CD4-positive, alpha-beta memory T cell (primary cell): ENCODE results near the gene CPEB4. TPM values are rescaled to one million over a fixed set of nuclear protein-coding genes. Genes with fewer than 3 reads are reported as not detected.

Experiments
- CTCF ChIA-PET: fragments of 350-600 bp; sonication (Branson Sonifier 250); formaldehyde crosslinking; loops from one replicate; lab custom pipeline; 2021; ENCODE audit warnings: inconsistent platforms; ENCODE audit not compliant: partially characterized antibody; lab: Charles Lee
- POLR2A ChIA-PET: fragments of 350-600 bp; sonication (Branson Sonifier 250); formaldehyde crosslinking; loops from one replicate; lab custom pipeline; 2021; ENCODE audit not compliant: partially characterized antibody; lab: Charles Lee
- DNase-seq, 5 donors: peaks; one replicate each; pipeline versions ENCODE4 v3.0.0 to v3.0.0-alpha.2; 2020 to 2022; ENCODE audit warnings: mixed read lengths in 1 of 5
- H3K27ac ChIP-seq: one replicate; pipeline ENCODE4 v1.7.0; 2013; ENCODE audit warnings: low read depth, low read length
- H3K27me3 ChIP-seq: 2 replicates; pipeline ENCODE4 v1.7.0; 2013; ENCODE audit warnings: mild to moderate bottlenecking, low read length, moderate library complexity; ENCODE audit not compliant: insufficient read depth
- H3K36me3 ChIP-seq: 2 replicates; pipeline ENCODE4 v1.7.0; 2013; ENCODE audit warnings: mild to moderate bottlenecking, low read length, moderate library complexity; ENCODE audit not compliant: insufficient read depth
- H3K4me1 ChIP-seq: 2 replicates; pipeline ENCODE4 v1.7.0; 2013; ENCODE audit warnings: mild to moderate bottlenecking, low read length, moderate library complexity; ENCODE audit not compliant: insufficient read depth
- H3K4me3 ChIP-seq, 2 donors: one replicate each; pipeline ENCODE4 v1.7.0; 2013; ENCODE audit warnings: low read length in 2 of 2, mild to moderate bottlenecking in 1 of 2
- H3K9me3 ChIP-seq, 2 donors: one replicate each; pipeline ENCODE4 v1.7.0; 2013; ENCODE audit warnings: low read length in 2 of 2, control low read depth in 1 of 2; ENCODE audit not compliant: control insufficient read depth in 1 of 2
- H3K27ac Mint-ChIP-seq, 7 donors: one replicate each; pipeline ENCODE4 v1.8.0; 2020 to 2021; ENCODE audit warnings: mixed read lengths in 7 of 7, mild to moderate bottlenecking in 6 of 7, inconsistent platforms in 3 of 7, moderate library complexity in 3 of 7
- H3K27me3 Mint-ChIP-seq, 2 donors: one replicate each; pipeline ENCODE4 v1.8.0; 2020 to 2021; ENCODE audit warnings: mixed read lengths in 2 of 2
- H3K36me3 Mint-ChIP-seq, 2 donors: one replicate each; pipeline ENCODE4 v1.8.0; 2020 to 2021; ENCODE audit warnings: mixed read lengths in 2 of 2, inconsistent platforms in 1 of 2, mild to moderate bottlenecking in 1 of 2
- H3K4me1 Mint-ChIP-seq, 4 donors: one replicate each; pipeline ENCODE4 v1.8.0; 2020 to 2021; ENCODE audit warnings: mixed read lengths in 4 of 4, mild to moderate bottlenecking in 1 of 4
- H3K4me3 Mint-ChIP-seq, 8 donors: one replicate each; pipeline ENCODE4 v1.8.0; 2020 to 2021; ENCODE audit warnings: mixed read lengths in 8 of 8, mild to moderate bottlenecking in 7 of 8, moderate library complexity in 6 of 8, inconsistent platforms in 3 of 8
- H3K9me3 Mint-ChIP-seq, 8 donors: one replicate each; pipeline ENCODE4 v1.8.0; 2020 to 2021; ENCODE audit warnings: mixed read lengths in 8 of 8, mild to moderate bottlenecking in 5 of 8, inconsistent platforms in 3 of 8, moderate library complexity in 1 of 8
- intact Hi-C: fragments of 100-400 bp; cut with micrococcal nuclease; formaldehyde crosslinking; loops from one replicate; pipeline ENCODE4 v1.15.1; 2023
- polyA plus RNA-seq, 2 donors: library from polyadenylated mRNA; unstranded; fragments of 300-500 nt; fragmentation: Illumina TruSeq; gene quantifications; one replicate each; pipeline ENCODE4 v1.2.3, GENCODE V29; 2021
- total RNA-seq, 2 experiments: library from RNA; stranded (reverse); gene quantifications; one replicate each; pipeline ENCODE4 v1.2.3, GENCODE V29; 2021

The CPEB4 gene
- total and polyA plus RNA-seq, 4 experiments from 2014 or later: 1.9 to 18.3 (median 11.6) TPM

GRCh38 chr5:173964506-173964905, 76.4 kb downstream of the CPEB4 start:
- intact Hi-C loops: no loop called here
- Mint-ChIP-seq H3K4me1 (peaks cover 6 to 20% (median 15%) of the 10 kb centered on the region in 4 donors), H3K27ac (peak overlapping the region in 3 of 7 donors; percentile 8 to 31 (median 27)), H3K27me3 (peaks cover 0 to 4% of the 10 kb centered on the region in 2 donors), H3K9me3 (no peaks in the 10 kb centered on the region), H3K36me3 (peaks cover 0 to 5% of the 10 kb centered on the region in 2 donors), H3K4me3 (no peak overlapping the region)
- POLR2A ChIA-PET: no interaction called here
- H3K4me1 ChIP-seq: peaks cover 7% of the 10 kb centered on the region
- CTCF ChIA-PET: interaction anchor here (1.0 to 11.3 kb wide), 3 partner anchors 9 to 346 kb away, joined by 3 to 211 read pairs (median 25); partner anchors contain the start of gene BOD1
- no peak overlapping the region for H3K27ac ChIP-seq
- DNase-seq: no peak
- no peak overlapping the region for H3K4me3 ChIP-seq
- no peaks in the 10 kb centered on the region for H3K27me3 ChIP-seq
- no peaks in the 10 kb centered on the region for H3K9me3 ChIP-seq
- no peaks in the 10 kb centered on the region for H3K36me3 ChIP-seq

DNA sequence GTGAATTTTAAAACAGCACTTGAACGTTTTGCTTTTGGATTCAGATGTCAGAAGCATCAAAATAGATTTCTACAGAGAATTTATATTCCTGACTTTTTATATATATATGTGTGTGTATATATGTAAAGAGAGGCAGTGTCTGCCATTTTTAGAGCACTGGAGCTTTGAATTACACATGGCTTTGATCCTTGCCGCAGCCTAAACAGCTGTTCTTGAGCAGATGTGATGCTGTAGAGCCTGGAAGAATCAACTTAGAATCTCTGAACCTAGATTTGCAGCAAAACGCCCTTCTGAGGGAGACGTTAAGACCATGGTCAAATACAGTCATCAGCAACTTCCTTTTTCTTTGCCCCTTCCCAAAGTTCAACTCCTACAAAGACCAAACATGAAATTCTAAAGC, 79.1 kb downstream of the CPEB4 start:
- peaks cover 0 to 2% of the 10 kb centered on the region in 2 donors for H3K36me3 Mint-ChIP-seq
- intact Hi-C loops: no loop called here
- POLR2A ChIA-PET: no interaction called here

DNA sequence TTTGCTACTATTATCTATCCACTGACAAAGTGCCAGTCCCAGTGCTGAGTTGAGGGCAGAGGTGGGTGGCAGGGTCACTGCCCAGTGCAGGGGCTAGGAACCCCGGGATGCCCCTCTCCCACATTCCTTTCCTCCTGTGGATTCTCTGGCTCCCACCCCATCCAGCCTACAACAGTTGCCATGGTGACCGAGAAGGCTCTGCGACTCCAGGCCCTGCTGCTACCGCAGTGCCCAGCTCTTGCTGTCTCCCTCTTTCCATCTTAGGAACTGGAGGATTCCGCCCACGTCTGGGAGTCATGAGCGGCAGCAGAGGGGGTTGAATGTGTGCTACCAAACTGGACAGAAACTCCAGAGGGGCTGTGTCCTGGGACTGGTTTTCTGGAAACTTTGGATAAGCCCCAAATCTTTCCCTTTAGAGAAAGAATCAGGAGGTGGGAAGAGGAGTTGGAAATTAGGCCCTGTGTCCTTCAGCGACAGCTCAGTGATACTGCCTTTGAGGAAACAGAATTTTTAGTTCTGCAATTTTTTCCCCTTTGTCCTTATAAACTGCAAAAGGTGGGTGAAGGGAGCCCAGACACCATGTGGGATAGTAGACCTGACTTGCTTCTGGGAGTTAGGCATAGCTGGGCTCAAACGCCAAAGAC, 80.1 kb downstream of the CPEB4 start:
- CTCF ChIA-PET: interaction anchor here (11.3 kb wide), 1 partner anchor 348 kb away, joined by 211 read pairs; the partner anchor contains the start of gene BOD1

More for the DNA sequence above, 79.1 kb downstream of the CPEB4 start:
- no peaks in the 10 kb centered on the region for H3K36me3 ChIP-seq
- Mint-ChIP-seq H3K4me3 (no peak overlapping the region), H3K4me1 (peaks cover 6 to 20% (median 15%) of the 10 kb centered on the region in 4 donors), H3K27ac (no peak overlapping the region), H3K27me3 (peaks cover 4 to 5% of the 10 kb centered on the region in 2 donors), H3K9me3 (no peaks in the 10 kb centered on the region)
- no peak for DNase-seq
- no peak overlapping the region for H3K27ac ChIP-seq
- H3K4me3 ChIP-seq: no peak overlapping the region
- CTCF ChIA-PET: interaction anchor here (11.3 kb wide), 1 partner anchor 347 kb away, joined by 211 read pairs; the partner anchor contains the start of gene BOD1
- H3K9me3 ChIP-seq: no peaks in the 10 kb centered on the region
- peaks cover 7% of the 10 kb centered on the region for H3K4me1 ChIP-seq
- no peaks in the 10 kb centered on the region for H3K27me3 ChIP-seq

GRCh38 chr5:173969167-173970049, 81.3 kb downstream of the CPEB4 start:
- ChIA-PET POLR2A (no interaction called here), CTCF (interaction anchor here (11.3 kb wide), 1 partner anchor 350 kb away, joined by 211 read pairs; the partner anchor contains the start of gene BOD1)
- no peaks in the 10 kb centered on the region for H3K36me3 Mint-ChIP-seq

More for the DNA sequence above, 80.1 kb downstream of the CPEB4 start:
- no peak overlapping the region for H3K27ac ChIP-seq
- peaks cover 12% of the 10 kb centered on the region for H3K4me1 ChIP-seq
- DNase-seq: no peak
- POLR2A ChIA-PET: no interaction called here
- H3K9me3 ChIP-seq: no peaks in the 10 kb centered on the region
- H3K27me3 ChIP-seq: no peaks in the 10 kb centered on the region
- Mint-ChIP-seq H3K4me3 (no peak overlapping the region), H3K27ac (no peak overlapping the region), H3K27me3 (peaks cover 4 to 5% of the 10 kb centered on the region in 2 donors), H3K9me3 (no peaks in the 10 kb centered on the region), H3K36me3 (no peaks in the 10 kb centered on the region), H3K4me1 (peaks cover 8 to 22% (median 15%) of the 10 kb centered on the region in 4 donors)
- no peak overlapping the region for H3K4me3 ChIP-seq
- intact Hi-C loops: no loop called here
- no peaks in the 10 kb centered on the region for H3K36me3 ChIP-seq

DNA sequence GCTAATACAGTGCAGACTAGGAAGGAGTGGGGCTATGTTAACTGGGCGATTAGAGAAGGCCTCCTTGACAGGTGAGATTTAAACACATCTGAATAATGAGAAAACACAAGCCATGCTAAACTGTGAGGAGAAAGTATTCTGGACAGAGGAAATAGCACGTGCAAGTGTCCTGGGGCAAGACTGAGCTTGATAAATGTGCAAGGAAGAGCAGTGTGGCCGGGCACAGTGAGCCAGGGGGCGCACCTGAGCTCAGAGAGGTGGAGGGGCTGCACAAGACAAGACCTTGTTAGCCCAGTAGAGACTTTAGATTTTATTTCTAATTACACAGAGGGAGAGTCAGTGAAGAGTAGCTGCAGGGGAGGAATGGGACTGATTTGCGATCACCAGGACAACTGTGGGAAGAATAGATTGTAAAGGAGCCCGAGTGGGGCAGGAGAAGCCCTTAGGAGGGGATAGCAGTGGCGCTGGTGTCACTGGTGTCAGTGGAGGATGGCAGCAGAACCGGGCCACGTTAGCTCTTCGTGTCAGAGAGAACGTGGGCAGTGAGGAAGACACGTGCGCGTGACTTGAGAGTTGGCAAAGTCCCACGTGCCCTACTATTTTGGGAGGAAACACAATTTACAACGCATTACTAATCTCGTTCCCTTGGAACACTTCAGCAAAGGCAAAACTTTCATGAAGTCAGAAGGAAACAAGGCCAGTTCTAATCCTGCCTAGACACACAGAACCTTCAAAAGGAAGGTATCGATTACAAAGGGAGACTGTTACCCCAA, 82.9 kb downstream of the CPEB4 start:
- Mint-ChIP-seq H3K36me3 (no peaks in the 10 kb centered on the region), H3K4me1 (peaks cover 5 to 11% (median 8%) of the 10 kb centered on the region in 4 donors), H3K4me3 (peak overlapping the region in 1 of 8 donors; percentile 35), H3K9me3 (no peaks in the 10 kb centered on the region), H3K27me3 (peaks cover 4 to 5% of the 10 kb centered on the region in 2 donors), H3K27ac (no peak overlapping the region)
- Histone ChIP-seq H3K36me3 (no peaks in the 10 kb centered on the region), H3K27ac (no peak overlapping the region), H3K4me3 (no peak overlapping the region), H3K27me3 (no peaks in the 10 kb centered on the region), H3K9me3 (no peaks in the 10 kb centered on the region), H3K4me1 (peaks cover 12% of the 10 kb centered on the region)
- intact Hi-C loops: no loop called here
- CTCF ChIA-PET: interaction anchor here (3.2 to 11.3 kb wide), 3 partner anchors 9 to 351 kb away, joined by 14 to 211 read pairs (median 25); partner anchors contain the start of gene BOD1
- POLR2A ChIA-PET: no interaction called here
- no peak for DNase-seq

More at GRCh38 chr5:173969167-173970049, 81.3 kb downstream of the CPEB4 start:
- no peak overlapping the region for H3K27ac ChIP-seq
- H3K4me1 ChIP-seq: peaks cover 12% of the 10 kb centered on the region
- H3K4me3 Mint-ChIP-seq: no peak overlapping the region
- H3K4me3 ChIP-seq: no peak overlapping the region
- H3K27ac Mint-ChIP-seq: no peak overlapping the region
- DNase-seq: no peak
- H3K9me3 Mint-ChIP-seq: no peaks in the 10 kb centered on the region
- intact Hi-C loops: no loop called here
- H3K27me3 Mint-ChIP-seq: peaks cover 4 to 5% of the 10 kb centered on the region in 2 donors
- peaks cover 6 to 18% (median 13%) of the 10 kb centered on the region in 4 donors for H3K4me1 Mint-ChIP-seq
- H3K9me3 ChIP-seq: no peaks in the 10 kb centered on the region
- no peaks in the 10 kb centered on the region for H3K27me3 ChIP-seq
- no peaks in the 10 kb centered on the region for H3K36me3 ChIP-seq

- H3K9me3 Mint-ChIP-seq: no peaks in the 10 kb centered on the region
Observed at GRCh38 chr5:173971681-173972345, 83.7 kb downstream of the CPEB4 start.

More at GRCh38 chr5:173971681-173972345, 83.7 kb downstream of the CPEB4 start:
- H3K4me1 ChIP-seq: peaks cover 12% of the 10 kb centered on the region
- DNase-seq: no peak
- ChIA-PET POLR2A (interaction anchor here (1.4 to 1.7 kb wide), 2 partner anchors 353 to 356 kb away, joined by 6 to 12 read pairs; no protein-coding TSS in a partner anchor), CTCF (interaction anchor here (1.1 to 11.3 kb wide), 13 partner anchors 9 to 670 kb away, joined by 3 to 211 read pairs (median 6); partner anchors contain the start of gene BOD1)
- H3K27ac Mint-ChIP-seq: no peak overlapping the region
- H3K27ac ChIP-seq: no peak overlapping the region
- peaks cover 5 to 11% (median 8%) of the 10 kb centered on the region in 4 donors for H3K4me1 Mint-ChIP-seq
- no peaks in the 10 kb centered on the region for H3K36me3 ChIP-seq
- H3K27me3 ChIP-seq: no peaks in the 10 kb centered on the region
- no peaks in the 10 kb centered on the region for H3K36me3 Mint-ChIP-seq
- H3K9me3 ChIP-seq: no peaks in the 10 kb centered on the region
- H3K4me3 ChIP-seq: no peak overlapping the region
- H3K4me3 Mint-ChIP-seq: peak overlapping the region in 1 of 8 donors; percentile 1
- intact Hi-C loops: loop anchor here (2.0 kb wide), 1 partner anchor 53 kb away; no protein-coding TSS in a partner anchor
- peaks cover 4 to 8% of the 10 kb centered on the region in 2 donors for H3K27me3 Mint-ChIP-seq
